ENCODE measurements around the gene ORM2. TPM values are rescaled to one million over a fixed set of nuclear protein-coding genes. Genes with fewer than 3 reads are reported as not detected.

The ORM2 gene
- total RNA-seq, 1 donor from 2014 or later, result not detected

DNA sequence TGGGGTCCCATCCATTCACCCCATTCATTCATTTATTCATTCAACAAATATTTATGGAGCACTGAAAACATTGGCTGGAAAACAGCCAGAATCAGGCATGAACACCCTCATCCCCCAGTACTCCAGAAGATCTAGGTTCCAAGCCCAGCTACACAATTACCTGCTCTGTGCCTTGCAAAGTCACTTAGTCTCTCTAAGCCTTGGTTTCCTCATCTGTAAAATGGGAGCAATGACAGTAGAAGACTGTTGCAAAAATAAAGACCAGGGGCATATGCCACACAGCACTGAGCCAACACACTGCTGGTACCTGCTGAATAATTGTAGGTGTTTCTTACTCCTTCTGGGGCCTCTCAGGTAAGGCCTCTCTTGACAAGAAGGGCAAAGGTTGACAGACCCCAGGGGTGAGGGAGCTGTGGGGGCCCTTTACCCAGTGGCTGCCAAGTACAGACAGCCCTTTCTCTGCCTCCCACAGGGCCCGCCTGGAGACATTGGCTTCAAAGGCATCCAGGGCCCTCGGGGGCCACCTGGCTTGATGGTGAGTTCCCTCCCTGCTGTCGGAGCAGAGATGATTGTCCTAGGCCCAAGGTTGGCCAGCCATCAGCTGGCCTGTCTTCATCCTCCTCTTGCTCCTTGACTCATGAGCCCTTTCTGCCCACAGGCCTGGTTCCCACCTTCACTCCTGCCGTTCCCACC, 29.4 kb upstream of the ORM2 start:
- Mint-ChIP-seq H3K4me3 (no peak overlapping the region), H3K9me3 (peaks cover 5% of the 10 kb centered on the region), H3K27me3 (ENCODE audit: low read depth) (no peaks in the 10 kb centered on the region), H3K27ac (ENCODE audit: unreplicated experiment) (no peak overlapping the region), H3K36me3 (ENCODE audit: low read depth) (peaks cover 14% of the 10 kb centered on the region), H3K4me1 (no peaks in the 10 kb centered on the region)
- TF ChIP-seq CTCF (conservative IDR thresholded peaks at IDR 0.05), result no peak
- DNase-seq (ENCODE audit: low read depth, low spot score), result no peak

DNA sequence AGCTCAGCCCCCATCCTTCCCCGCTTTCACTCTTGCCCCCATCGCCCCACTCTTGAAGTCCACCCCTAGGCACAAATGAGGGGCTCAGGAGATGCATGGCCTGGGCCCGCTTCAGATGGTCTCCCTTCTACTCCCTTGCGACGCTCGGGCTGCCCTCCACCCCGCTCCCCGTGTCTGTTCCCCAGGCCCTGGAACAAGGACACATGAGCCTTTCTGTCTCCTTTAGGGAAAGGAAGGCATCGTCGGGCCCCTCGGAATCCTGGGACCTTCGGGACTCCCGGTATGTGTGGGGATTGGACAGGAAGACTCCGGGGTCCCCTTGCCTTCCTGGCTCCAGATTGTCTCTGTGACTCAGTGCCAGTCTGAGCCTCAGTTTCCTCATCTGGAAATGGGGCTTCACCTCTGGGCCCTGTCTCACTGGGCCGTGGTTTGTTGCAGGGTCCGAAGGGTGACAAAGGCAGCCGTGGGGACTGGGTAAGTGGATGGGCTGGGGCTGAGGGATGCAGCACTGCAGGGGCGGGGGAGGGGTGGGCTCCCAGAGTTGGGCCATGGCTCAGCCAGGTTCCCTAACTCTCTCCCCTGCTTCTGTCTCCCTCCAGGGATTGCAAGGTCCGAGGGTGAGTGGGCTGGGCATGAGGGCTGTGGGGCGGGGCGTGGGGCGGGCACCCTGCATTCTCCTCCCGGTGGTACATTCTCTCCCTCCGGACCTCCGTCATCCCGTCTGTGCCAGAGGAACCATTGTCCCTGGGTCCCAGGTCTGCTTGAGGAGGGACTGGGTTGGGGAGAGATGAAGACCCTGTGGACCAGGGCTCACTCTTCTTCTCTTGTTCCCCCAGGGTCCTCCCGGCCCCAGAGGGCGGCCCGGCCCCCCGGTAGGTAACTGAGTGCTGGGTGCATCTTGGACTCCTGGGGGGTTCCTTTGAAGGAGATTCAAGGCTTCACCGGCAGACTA, 28.5 kb upstream of the ORM2 start:
- no peak overlapping the region for H3K27ac Mint-ChIP-seq (ENCODE audit: unreplicated experiment)

GRCh38 chr9:114301798-114302565, 27.7 kb upstream of the ORM2 start:
- Mint-ChIP-seq H3K27ac (ENCODE audit: unreplicated experiment) (no peak overlapping the region), H3K27me3 (ENCODE audit: low read depth) (no peaks in the 10 kb centered on the region), H3K9me3 (no peaks in the 10 kb centered on the region), H3K4me1 (peaks cover 4% of the 10 kb centered on the region), H3K36me3 (ENCODE audit: low read depth) (peaks cover 6% of the 10 kb centered on the region), H3K4me3 (no peak overlapping the region)
- no peak for DNase-seq (ENCODE audit: low read depth, low spot score)
- TF ChIP-seq CTCF (conservative IDR thresholded peaks at IDR 0.05), result no peak

More for the DNA sequence above, 28.5 kb upstream of the ORM2 start:
- DNase-seq (ENCODE audit: low read depth, low spot score), result no peak
- TF ChIP-seq CTCF (conservative IDR thresholded peaks at IDR 0.05), result no peak
- H3K9me3 Mint-ChIP-seq, result no peaks in the 10 kb centered on the region
- H3K36me3 Mint-ChIP-seq (ENCODE audit: low read depth), result peaks cover 7% of the 10 kb centered on the region
- peaks cover 4% of the 10 kb centered on the region for H3K4me1 Mint-ChIP-seq
- H3K4me3 Mint-ChIP-seq, result no peak overlapping the region
- H3K27me3 Mint-ChIP-seq (ENCODE audit: low read depth), result no peaks in the 10 kb centered on the region

DNA sequence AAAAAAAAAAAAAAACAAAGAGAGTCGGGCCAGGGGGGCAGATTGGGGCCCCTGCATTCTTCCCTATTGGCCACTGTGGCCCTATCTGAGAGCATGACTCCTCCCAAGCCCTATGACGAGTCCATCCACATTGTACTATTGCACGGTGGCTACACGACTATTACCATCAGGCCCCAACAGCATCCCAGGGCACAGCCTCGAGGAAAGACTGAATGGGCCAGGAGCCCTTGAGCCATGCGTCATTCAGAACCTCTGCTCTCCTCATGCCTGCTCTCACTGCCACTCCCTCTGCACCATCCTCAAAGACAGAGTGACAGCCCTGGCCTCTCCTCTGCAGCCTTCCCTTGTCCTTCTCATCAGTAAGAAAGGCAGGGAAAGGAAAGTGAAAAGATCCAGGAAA, 26.9 kb upstream of the ORM2 start:
- TF ChIP-seq CTCF (conservative IDR thresholded peaks at IDR 0.05), result no peak
- DNase-seq (ENCODE audit: low read depth, low spot score), result no peak
- peak overlapping the region; percentile 62 for H3K27ac Mint-ChIP-seq (ENCODE audit: unreplicated experiment)
- H3K36me3 Mint-ChIP-seq (ENCODE audit: low read depth), result peaks cover 2% of the 10 kb centered on the region
- no peak overlapping the region for H3K4me3 Mint-ChIP-seq
- no peaks in the 10 kb centered on the region for H3K9me3 Mint-ChIP-seq
- H3K27me3 Mint-ChIP-seq (ENCODE audit: low read depth), result no peaks in the 10 kb centered on the region
- peaks cover 4% of the 10 kb centered on the region for H3K4me1 Mint-ChIP-seq

GRCh38 chr9:114303571-114303970, 26.1 kb upstream of the ORM2 start:
- TF ChIP-seq CTCF (conservative IDR thresholded peaks at IDR 0.05), result no peak
- DNase-seq (ENCODE audit: low read depth, low spot score), result no peak

More at GRCh38 chr9:114303571-114303970, 26.1 kb upstream of the ORM2 start:
- H3K27me3 Mint-ChIP-seq (ENCODE audit: low read depth), result no peaks in the 10 kb centered on the region
- H3K9me3 Mint-ChIP-seq, result no peaks in the 10 kb centered on the region
- H3K36me3 Mint-ChIP-seq (ENCODE audit: low read depth), result peaks cover under 1% of the 10 kb centered on the region
- H3K27ac Mint-ChIP-seq (ENCODE audit: unreplicated experiment), result no peak overlapping the region
- H3K4me3 Mint-ChIP-seq, result no peak overlapping the region
- H3K4me1 Mint-ChIP-seq, result peaks cover 4% of the 10 kb centered on the region
